Esophagus muscularis mucosa (tissue), 4 donors: ENCODE results near the gene PRDM1. TPM values are rescaled to one million over a fixed set of nuclear protein-coding genes. Genes with fewer than 3 reads are reported as not detected.
A peak's percentile ranks its signal among the peaks of the same experiment; 100 is the strongest.

Experiments used
- DNase-seq: peaks from one replicate; pipeline ENCODE4 v3.0.0-alpha.2; 2017; ENCODE audit errors: extremely low spot score
- H3K27ac ChIP-seq, 4 donors: fragments of 200-600 bp; sonication (generic); replicated peaks in 1 of 4; 1 replicate in 3 of 4; 2 replicates in 1 of 4; pipeline ENCODE4 v1.5.1; 2016 to 2019; ENCODE audit warnings: mild to moderate bottlenecking in 1 of 4
- H3K27me3 ChIP-seq, 4 donors: fragments of 200-600 bp; sonication (generic); one replicate each; pipeline versions ENCODE4 v1.5.1 to v1.6.0; 2016 to 2019
- H3K36me3 ChIP-seq, 4 donors: fragments of 200-600 bp; sonication (generic); one replicate each; pipeline ENCODE4 v1.5.1; 2016 to 2019
- H3K4me1 ChIP-seq, 4 donors: fragments of 200-600 bp; sonication (generic); one replicate each; pipeline ENCODE4 v1.5.1; 2016 to 2019
- H3K4me3 ChIP-seq, 4 donors: fragments of 200-600 bp; sonication (generic); 1 replicate in 2 of 4; 2 replicates in 2 of 4; pipeline ENCODE4 v1.5.1; 2016 to 2019; ENCODE audit warnings: mild to moderate bottlenecking in 4 of 4, moderate library complexity in 1 of 4
- H3K9me3 ChIP-seq, 4 donors: fragments of 200-600 bp; sonication (generic); 1 replicate in 3 of 4; 2 replicates in 1 of 4; pipeline ENCODE4 v1.5.1; 2016 to 2019
- CTCF ChIP-seq, 3 experiments: fragments of 200-600 bp in 2 of 3; fragments of 450-650 bp in 1 of 3; sonication (generic) in 2 of 3; IDR thresholded peaks; one replicate each; pipeline ENCODE4 v1.5.1; 2017 to 2019; ENCODE audit warnings: antibody characterized with exemption in 3 of 3, mild to moderate bottlenecking in 2 of 3, moderate library complexity in 1 of 3
- EP300 ChIP-seq: sonication (generic); formaldehyde crosslinking; IDR thresholded peaks from one replicate; pipeline ENCODE4 v1.6.1; 2017; ENCODE audit warnings: antibody characterized with exemption
- POLR2A ChIP-seq: fragments of 450-650 bp; IDR thresholded peaks from one replicate; pipeline ENCODE4 v1.6.1; 2017; ENCODE audit warnings: antibody characterized with exemption, moderate library complexity, mild to moderate bottlenecking, low read depth
- POLR2AphosphoS5 ChIP-seq, 2 donors: sonication (generic); formaldehyde crosslinking; IDR thresholded peaks; one replicate each; pipeline ENCODE4 v1.6.1; 2017; ENCODE audit warnings: antibody characterized with exemption in 2 of 2
- WGBS: methylation state at CpG from one replicate; pipeline ENCODE4 v1.1.5; 2018; 5-methylcytosine and 5-hydroxymethylcytosine counted together
- intact Hi-C: fragments of 100-400 bp; cut with DNase I; formaldehyde crosslinking; loops from one replicate; pipeline ENCODE4 v1.15.1; 2023
- total RNA-seq, 4 donors: library from RNA; depleted of rRNA; stranded (reverse); fragments of >200 nt; gene quantifications; one replicate each; pipeline versions ENCODE4 v1.1.0 to v1.2.1, GENCODE V29; 2016

The PRDM1 gene
- total RNA-seq, 4 donors from 2014 or later: 1.8 to 5.1 (median 2.3) TPM

GRCh38 chr6:106080763-106081095 lies 5.4 kb upstream of the PRDM1 start:
- TF ChIP-seq CTCF (IDR thresholded peaks at IDR 0.05) (no peak), POLR2AphosphoS5 (IDR thresholded peaks at IDR 0.05) (no peak), EP300 (no peak), POLR2A (no peak)
- Histone ChIP-seq H3K9me3 (no peaks in the 10 kb centered on the region), H3K36me3 (no peaks in the 10 kb centered on the region), H3K27ac (no peak overlapping the region), H3K4me3 (no peak overlapping the region), H3K27me3 (peaks cover 0 to 6% (median 2%) of the 10 kb centered on the region in 4 donors), H3K4me1 (peaks cover 0 to 4% (median under 1%) of the 10 kb centered on the region in 4 donors)
- DNase-seq: peak; percentile 47
- WGBS: 73% methylated on average over 2 of the region's 3 CpGs
- intact Hi-C loops: loop anchor here (10.0 kb wide), 1 partner anchor 596 kb away; no protein-coding TSS in a partner anchor

GRCh38 chr6:106081715-106082114 lies 4.4 kb upstream of the PRDM1 start:
- TF ChIP-seq CTCF (IDR thresholded peaks at IDR 0.05): no peak
- no peak for TF ChIP-seq EP300
- TF ChIP-seq POLR2AphosphoS5 (IDR thresholded peaks at IDR 0.05): no peak
- no peak for TF ChIP-seq POLR2A
- Histone ChIP-seq H3K9me3 (no peaks in the 10 kb centered on the region), H3K36me3 (no peaks in the 10 kb centered on the region), H3K27me3 (peaks cover 0 to 15% (median 3%) of the 10 kb centered on the region in 4 donors), H3K27ac (no peak overlapping the region), H3K4me1 (peaks cover 2 to 14% (median 10%) of the 10 kb centered on the region in 4 donors), H3K4me3 (no peak overlapping the region)
- peak; percentile 21 for DNase-seq
- intact Hi-C loops: loop anchor here (10.0 kb wide), 1 partner anchor 597 kb away; no protein-coding TSS in a partner anchor
- 88% methylated on average over 4 of the region's 4 CpGs for WGBS

- Histone ChIP-seq H3K9me3 (no peaks in the 10 kb centered on the region), H3K4me3 (no peak overlapping the region), H3K36me3 (no peaks in the 10 kb centered on the region), H3K27me3 (peaks cover 0 to 26% (median 3%) of the 10 kb centered on the region in 4 donors), H3K27ac (no peak overlapping the region), H3K4me1 (peaks cover 7 to 24% (median 14%) of the 10 kb centered on the region in 4 donors)
- WGBS: 84% methylated on average over 6 of the region's 6 CpGs
- TF ChIP-seq EP300 (no peak), CTCF (IDR thresholded peaks at IDR 0.05) (no peak), POLR2A (no peak), POLR2AphosphoS5 (IDR thresholded peaks at IDR 0.05) (no peak)
- intact Hi-C loops: loop anchor here (10.0 kb wide), 1 partner anchor 598 kb away; no protein-coding TSS in a partner anchor
- DNase-seq: peak; percentile 64
Observed at GRCh38 chr6:106082735-106083398, 3.3 kb upstream of the PRDM1 start.

GRCh38 chr6:106083618-106084017 lies 2.5 kb upstream of the PRDM1 start:
- WGBS: 93% methylated on average over 2 of the region's 2 CpGs
- TF ChIP-seq POLR2AphosphoS5 (IDR thresholded peaks at IDR 0.05): no peak
- no peak for TF ChIP-seq POLR2A
- H3K9me3 ChIP-seq: no peaks in the 10 kb centered on the region
- peaks cover 0 to 33% (median 3%) of the 10 kb centered on the region in 4 donors for H3K27me3 ChIP-seq
- DNase-seq: peak; percentile 29
- H3K27ac ChIP-seq: no peak overlapping the region
- H3K4me1 ChIP-seq: peaks cover 7 to 24% (median 16%) of the 10 kb centered on the region in 4 donors
- intact Hi-C loops: loop anchor here (10.0 kb wide), 1 partner anchor 599 kb away; no protein-coding TSS in a partner anchor
- H3K36me3 ChIP-seq: no peaks in the 10 kb centered on the region
- H3K4me3 ChIP-seq: no peak overlapping the region

GRCh38 chr6:106084106-106084988 lies 1.8 kb upstream of the PRDM1 start:
- peak; percentile 66 for DNase-seq
- intact Hi-C loops: loop anchor here (10.0 kb wide), 1 partner anchor 600 kb away; no protein-coding TSS in a partner anchor
- TF ChIP-seq EP300 (no peak), CTCF (IDR thresholded peaks at IDR 0.05) (peak in 1 of 3 experiments; percentile 20)
- Histone ChIP-seq H3K9me3 (no peaks in the 10 kb centered on the region), H3K4me1 (peaks cover 7 to 24% (median 16%) of the 10 kb centered on the region in 4 donors), H3K36me3 (no peaks in the 10 kb centered on the region), H3K27ac (peak overlapping the region in 2 of 4 donors; percentile 8 to 28), H3K27me3 (peaks cover 0 to 40% (median 3%) of the 10 kb centered on the region in 4 donors), H3K4me3 (no peak overlapping the region)
- 70% methylated on average over 5 of the region's 5 CpGs for WGBS
